Psoas muscle (tissue), 8 donors: Measurements from ENCODE around the gene OR2H2. TPM values are rescaled to one million over a fixed set of nuclear protein-coding genes. Genes with fewer than 3 reads are reported as not detected.

Experiments
- ATAC-seq, 4 donors: fragments of 200-7000 bp; cut with Tn5 transposase; one replicate each; pipeline ENCODE4 v1.9.1; 2020; ENCODE audit warnings: moderate library complexity in 3 of 4, mild to moderate bottlenecking in 2 of 4
- DNase-seq, 2 donors: peaks; one replicate each; pipeline ENCODE4 v3.0.0-alpha.2; 2020
- H3K27ac ChIP-seq: fragments of 200-600 bp; one replicate; pipeline ENCODE4 v1.8.0; 2022
- H3K27me3 ChIP-seq, 3 donors: fragments of 200-600 bp in 1 of 3; one replicate each; pipeline versions ENCODE4 v1.6.1 to v1.8.0; 2013 to 2022; ENCODE audit warnings: low read length in 2 of 3, mild to moderate bottlenecking in 2 of 3, moderate library complexity in 1 of 3; ENCODE audit not compliant: insufficient read depth in 3 of 3
- H3K36me3 ChIP-seq, 2 donors: fragments of 200-600 bp in 1 of 2; one replicate each; pipeline versions ENCODE4 v1.6.1 to v1.8.0; 2013 to 2022; ENCODE audit warnings: low read depth in 1 of 2, mild to moderate bottlenecking in 1 of 2, moderate library complexity in 1 of 2; ENCODE audit not compliant: insufficient read depth in 1 of 2
- H3K4me1 ChIP-seq: fragments of 200-600 bp; one replicate; pipeline ENCODE4 v1.8.0; 2022
- H3K4me3 ChIP-seq: fragments of 200-600 bp; one replicate; pipeline ENCODE4 v1.8.0; 2022; ENCODE audit warnings: mild to moderate bottlenecking
- H3K9me3 ChIP-seq: fragments of 200-600 bp; one replicate; pipeline ENCODE4 v1.8.0; 2022
- WGBS, 3 donors: extraction: QIAGEN DNeasy Blood & Tissue Kit; methylation state at CpG; one replicate each; pipeline versions ENCODE4 v1.1.6 to v1.1.7; 2013; 5-methylcytosine and 5-hydroxymethylcytosine counted together
- intact Hi-C, 2 donors: fragments of 100-400 bp; cut with DNase I; formaldehyde crosslinking; loops; one replicate each; pipeline versions ENCODE4 v1.11.0 to v1.14.2; 2022
- polyA plus RNA-seq, 3 donors: library from polyadenylated mRNA; stranded (reverse); fragments of 200-250 nt; gene quantifications; one replicate each; pipeline ENCODE4 v1.2.3, GENCODE V29; 2013
- total RNA-seq, 4 donors: library from RNA; stranded (reverse); fragmentation: NEBNext Ultra II Directional in 2 of 4; extraction: Animal tissue kit (Norgen Biotek cat#: 25700) in 2 of 4; gene quantifications; one replicate each; pipeline versions ENCODE4 v1.2.1 to v1.2.4, GENCODE V29; 2021 to 2023
- TF ChIP-seq, protein P1 (sequence below): fragments of 200-600 bp; IDR thresholded peaks from one replicate; pipeline ENCODE4 v1.8.0; 2022; ENCODE audit warnings: antibody characterized with exemption
- donor health status: healthy with polysubstance abuse.
- donor health status: DM: no; HTN: no; CAD: no; lungs with moderate emphysema.
- donor health status: Bipolar disorder and iron deficiency.
- donor health status: healthy.
- donor health status: DM: yes; HTN: yes; CAD: no.
- donor health status: DM: no; HTN: no; CAD: no.
- donor health status: DM: no; HTN: no; CAD: no.
- donor health status: DM: yes; HTN: yes; CAD: no.

Gene OR2H2
- total and polyA plus RNA-seq, 7 donors, result not detected

DNA sequence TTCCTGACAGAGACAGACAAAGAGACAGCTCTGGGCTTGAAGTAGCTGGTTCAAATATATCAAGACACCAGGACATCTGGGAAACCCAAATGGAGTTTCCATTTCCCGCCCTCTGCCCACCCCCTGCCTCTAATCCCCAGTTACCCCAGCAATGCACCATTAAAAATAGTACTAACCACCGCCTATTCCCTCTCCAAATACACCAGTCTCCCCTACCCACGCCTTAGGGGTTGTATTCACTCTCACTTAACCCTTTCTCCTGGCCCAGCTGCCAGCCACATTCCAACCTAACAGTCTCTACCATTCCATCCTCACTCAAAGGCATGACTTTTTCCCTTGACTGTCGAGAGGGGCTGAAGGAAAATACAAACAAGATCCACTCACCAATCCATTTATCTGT, 25.6 kb downstream of the OR2H2 start:
- no peak for ATAC-seq
- no peak for DNase-seq
- H3K9me3 ChIP-seq, result no peaks in the 10 kb centered on the region
- H3K27me3 ChIP-seq, result no peaks in the 10 kb centered on the region
- peaks cover 0 to 27% of the 10 kb centered on the region in 2 donors for H3K36me3 ChIP-seq
- intact Hi-C loops, result no loop called here
- H3K4me1 ChIP-seq, result no peaks in the 10 kb centered on the region
- no peak overlapping the region for H3K27ac ChIP-seq
- WGBS, 3 donors, result 88 to 89% (median 88%) methylated on average over 4 of the region's 4 CpGs
- TF ChIP-seq, protein P1, sequence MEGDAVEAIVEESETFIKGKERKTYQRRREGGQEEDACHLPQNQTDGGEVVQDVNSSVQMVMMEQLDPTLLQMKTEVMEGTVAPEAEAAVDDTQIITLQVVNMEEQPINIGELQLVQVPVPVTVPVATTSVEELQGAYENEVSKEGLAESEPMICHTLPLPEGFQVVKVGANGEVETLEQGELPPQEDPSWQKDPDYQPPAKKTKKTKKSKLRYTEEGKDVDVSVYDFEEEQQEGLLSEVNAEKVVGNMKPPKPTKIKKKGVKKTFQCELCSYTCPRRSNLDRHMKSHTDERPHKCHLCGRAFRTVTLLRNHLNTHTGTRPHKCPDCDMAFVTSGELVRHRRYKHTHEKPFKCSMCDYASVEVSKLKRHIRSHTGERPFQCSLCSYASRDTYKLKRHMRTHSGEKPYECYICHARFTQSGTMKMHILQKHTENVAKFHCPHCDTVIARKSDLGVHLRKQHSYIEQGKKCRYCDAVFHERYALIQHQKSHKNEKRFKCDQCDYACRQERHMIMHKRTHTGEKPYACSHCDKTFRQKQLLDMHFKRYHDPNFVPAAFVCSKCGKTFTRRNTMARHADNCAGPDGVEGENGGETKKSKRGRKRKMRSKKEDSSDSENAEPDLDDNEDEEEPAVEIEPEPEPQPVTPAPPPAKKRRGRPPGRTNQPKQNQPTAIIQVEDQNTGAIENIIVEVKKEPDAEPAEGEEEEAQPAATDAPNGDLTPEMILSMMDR, result no peak
- no peak overlapping the region for H3K4me3 ChIP-seq

GRCh38 chr6:29611426-29611825, 26.5 kb downstream of the OR2H2 start:
- H3K27me3 ChIP-seq, result no peaks in the 10 kb centered on the region
- H3K4me1 ChIP-seq, result no peaks in the 10 kb centered on the region
- no peak overlapping the region for H3K27ac ChIP-seq
- TF ChIP-seq, protein P1, result no peak
- 77 to 85% (median 84%) methylated on average over 4 of the region's 4 CpGs for WGBS, 3 donors
- intact Hi-C loops, result no loop called here
- H3K9me3 ChIP-seq, result no peaks in the 10 kb centered on the region
- ATAC-seq, result no peak
- H3K36me3 ChIP-seq, result peaks cover 0 to 24% of the 10 kb centered on the region in 2 donors
- H3K4me3 ChIP-seq, result no peak overlapping the region
- no peak for DNase-seq

DNA sequence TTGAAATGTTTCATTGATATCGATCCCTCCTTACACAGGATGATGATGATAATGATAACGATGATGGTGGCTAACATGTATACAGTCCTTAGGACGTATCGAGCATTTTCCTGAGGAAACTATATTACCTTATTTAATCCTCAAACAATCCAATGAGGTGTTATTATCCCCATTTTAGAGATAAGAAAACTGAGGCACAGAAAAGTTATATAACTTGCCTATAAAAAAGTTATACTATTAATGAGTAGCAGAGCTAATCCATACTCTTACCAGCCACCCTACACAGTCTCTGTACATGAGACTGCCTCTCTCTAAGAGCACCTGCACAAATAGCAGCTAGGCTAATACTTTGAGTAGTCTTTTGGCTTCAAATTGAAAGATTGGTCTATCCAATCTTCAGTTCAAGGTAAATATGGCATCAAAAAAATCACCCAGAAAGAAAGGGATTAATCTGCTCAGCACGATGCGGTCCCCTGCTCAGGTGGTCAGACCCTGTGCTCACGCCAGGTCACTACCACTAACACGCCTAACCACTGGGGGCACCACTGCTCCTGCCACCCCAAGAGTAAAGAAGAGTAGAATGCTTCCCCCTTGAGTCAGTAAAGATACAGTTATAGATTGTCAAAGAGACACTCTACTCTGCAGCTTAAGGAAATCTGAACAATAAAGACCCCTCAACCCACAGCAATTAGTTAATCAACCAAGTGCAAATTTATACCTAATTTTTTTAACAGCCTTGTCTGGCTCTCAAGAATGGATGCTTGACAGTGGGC, 33.0 kb downstream of the OR2H2 start:
- Histone ChIP-seq H3K4me1 (no peaks in the 10 kb centered on the region), H3K27ac (no peak overlapping the region), H3K36me3 (peaks cover 0 to 11% of the 10 kb centered on the region in 2 donors), H3K9me3 (no peaks in the 10 kb centered on the region), H3K4me3 (no peak overlapping the region), H3K27me3 (peaks cover 0 to 4% (median 0%) of the 10 kb centered on the region in 3 donors)
- TF ChIP-seq, protein P1, result no peak
- ATAC-seq, result no peak
- DNase-seq, result no peak
- intact Hi-C loops, result no loop called here
- WGBS, 3 donors, result 93 to 95% (median 93%) methylated on average over 8 of the region's 8 CpGs

DNA sequence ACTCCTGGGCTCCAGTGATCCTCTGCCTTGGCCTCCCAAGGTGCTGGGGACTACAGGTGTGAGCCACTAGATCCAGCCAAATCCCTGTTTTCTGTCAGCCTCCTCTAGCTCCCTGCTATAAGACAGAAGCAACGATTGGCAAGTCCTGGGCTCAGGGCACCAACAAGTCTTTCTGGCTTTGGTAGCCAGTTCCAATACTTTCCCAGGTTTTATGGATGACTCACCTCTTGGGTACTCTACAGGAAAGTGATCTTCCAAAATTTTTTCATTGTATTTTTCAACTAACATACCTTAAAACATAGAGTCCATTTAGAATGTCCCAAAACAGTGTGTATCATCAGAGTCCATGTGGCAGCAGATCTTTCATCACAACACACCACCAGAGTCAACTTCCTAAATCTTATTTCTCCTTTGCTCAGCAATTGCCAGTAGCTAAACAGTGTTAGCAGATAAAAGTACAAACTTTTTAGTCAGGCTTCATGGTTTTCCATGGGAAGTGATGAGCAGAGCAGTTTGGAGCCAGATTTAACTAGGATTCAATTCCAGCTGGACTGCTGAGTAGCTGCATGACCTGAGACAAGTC, 34.7 kb downstream of the OR2H2 start:
- Histone ChIP-seq H3K36me3 (no peaks in the 10 kb centered on the region), H3K4me3 (no peak overlapping the region), H3K27me3 (peaks cover 0 to 15% (median 0%) of the 10 kb centered on the region in 3 donors), H3K4me1 (no peaks in the 10 kb centered on the region), H3K9me3 (no peaks in the 10 kb centered on the region), H3K27ac (no peak overlapping the region)
- TF ChIP-seq, protein P1, result no peak
- ATAC-seq (no peak), DNase-seq (no peak)
- intact Hi-C loops, result no loop called here
- 66 to 95% (median 67%) methylated on average over 1 of the region's 1 CpG for WGBS, 3 donors
